HG02884 (cell line): ENCODE data around the gene DMBT1.

ENCODE experiments used
- ATAC-seq: cut with Tn5 transposase; IDR thresholded peaks from one replicate; pipeline ENCODE4 v1.9.1; 2021; ENCODE audit warnings: mild to moderate bottlenecking, moderate library complexity; ENCODE audit not compliant: unreplicated experiment

Gene DMBT1

GRCh38 chr10:122643931-122644534 is 83.5 kb downstream of the DMBT1 start:
- no peak for ATAC-seq

GRCh38 chr10:122646511-122647382 is 86.2 kb downstream of the DMBT1 start:
- ATAC-seq = no peak

GRCh38 chr10:122647383-122647968 is 86.9 kb downstream of the DMBT1 start:
- ATAC-seq = no peak

GRCh38 chr10:122648599-122649428 is 88.3 kb downstream of the DMBT1 start:
- no peak for ATAC-seq

GRCh38 chr10:122649903-122650302 is 89.3 kb downstream of the DMBT1 start:
- no peak for ATAC-seq

GRCh38 chr10:122650331-122650730 is 89.8 kb downstream of the DMBT1 start:
- no peak for ATAC-seq

GRCh38 chr10:122655524-122656307 is 95.2 kb downstream of the DMBT1 start:
- ATAC-seq = no peak

- ATAC-seq = no peak
Observed at GRCh38 chr10:122656308-122656705, 95.8 kb downstream of the DMBT1 start.

- ATAC-seq = no peak
Observed at GRCh38 chr10:122656741-122657140, 96.2 kb downstream of the DMBT1 start.

GRCh38 chr10:122657255-122657654 is 96.7 kb downstream of the DMBT1 start:
- ATAC-seq = no peak

- no peak for ATAC-seq
Observed at GRCh38 chr10:122657729-122658128, 97.2 kb downstream of the DMBT1 start.

- no peak for ATAC-seq
Observed at GRCh38 chr10:122658356-122659049, 97.9 kb downstream of the DMBT1 start.

GRCh38 chr10:122659126-122659525 is 98.6 kb downstream of the DMBT1 start:
- no peak for ATAC-seq

GRCh38 chr10:122659651-122660050 is 99.1 kb downstream of the DMBT1 start:
- no peak for ATAC-seq

- no peak for ATAC-seq
Observed at GRCh38 chr10:122660696-122661095, 100.1 kb downstream of the DMBT1 start.

GRCh38 chr10:122662231-122662630 is 101.7 kb downstream of the DMBT1 start:
- ATAC-seq = no peak

GRCh38 chr10:122663516-122664130 is 103.1 kb downstream of the DMBT1 start:
- no peak for ATAC-seq

GRCh38 chr10:122664501-122664900 is 103.9 kb downstream of the DMBT1 start:
- no peak for ATAC-seq

GRCh38 chr10:122665329-122665860 is 104.8 kb downstream of the DMBT1 start:
- no peak for ATAC-seq
